Nephron progenitor cell (in vitro differentiated cells): ENCODE data around the gene SLC27A4.

Source experiments
- DNase-seq: peaks from one replicate; pipeline ENCODE4 v3.0.0; 2021
- H3K27ac Mint-ChIP-seq: 2 replicates; pipeline ENCODE4 v1.8.0; 2021; ENCODE audit warnings: mild to moderate bottlenecking, moderate library complexity, mixed read lengths
- H3K27me3 Mint-ChIP-seq: 2 replicates; pipeline ENCODE4 v1.8.0; 2021; ENCODE audit warnings: mild to moderate bottlenecking, low read depth, mixed read lengths; ENCODE audit not compliant: poor library complexity
- H3K36me3 Mint-ChIP-seq: 2 replicates; pipeline ENCODE4 v1.8.0; 2021; ENCODE audit warnings: low read depth, mixed read lengths
- H3K4me1 Mint-ChIP-seq: 2 replicates; pipeline ENCODE4 v1.8.0; 2021; ENCODE audit warnings: mixed read lengths
- H3K4me3 Mint-ChIP-seq: 2 replicates; pipeline ENCODE4 v1.8.0; 2021; ENCODE audit warnings: mild to moderate bottlenecking, moderate library complexity, mixed read lengths
- H3K9me3 Mint-ChIP-seq: 2 replicates; pipeline ENCODE4 v1.8.0; 2021; ENCODE audit warnings: mild to moderate bottlenecking, moderate library complexity, mixed read lengths
- CTCF ChIP-seq: fragments of 200-600 bp; sonication (generic); IDR thresholded peaks from 2 replicates; pipeline ENCODE4 v1.5.0; 2021; ENCODE audit warnings: antibody characterized with exemption

Gene SLC27A4

GRCh38 chr9:128406848-128407391, 66.6 kb downstream of the SLC27A4 start:
- Mint-ChIP-seq H3K27ac (no peak overlapping the region), H3K9me3 (no peaks in the 10 kb centered on the region), H3K4me3 (no peak overlapping the region), H3K4me1 (peaks cover 43% of the 10 kb centered on the region), H3K36me3 (no peaks in the 10 kb centered on the region), H3K27me3 (peaks cover 14% of the 10 kb centered on the region)
- no peak for TF ChIP-seq CTCF
- DNase-seq: no peak

GRCh38 chr9:128408963-128409431, 68.7 kb downstream of the SLC27A4 start:
- Mint-ChIP-seq H3K9me3 (no peaks in the 10 kb centered on the region), H3K4me1 (peaks cover 47% of the 10 kb centered on the region), H3K27ac (peak overlapping the region; percentile 97), H3K36me3 (no peaks in the 10 kb centered on the region), H3K27me3 (peaks cover 9% of the 10 kb centered on the region), H3K4me3 (peak overlapping the region; percentile 72)
- peak; percentile 52 for DNase-seq
- no peak for TF ChIP-seq CTCF

GRCh38 chr9:128409450-128409849, 69.1 kb downstream of the SLC27A4 start:
- H3K4me1 Mint-ChIP-seq: peaks cover 49% of the 10 kb centered on the region
- no peaks in the 10 kb centered on the region for H3K36me3 Mint-ChIP-seq
- H3K27ac Mint-ChIP-seq: no peak overlapping the region
- TF ChIP-seq CTCF: no peak
- DNase-seq: no peak
- peaks cover 9% of the 10 kb centered on the region for H3K27me3 Mint-ChIP-seq
- H3K9me3 Mint-ChIP-seq: no peaks in the 10 kb centered on the region
- H3K4me3 Mint-ChIP-seq: no peak overlapping the region

- Mint-ChIP-seq H3K4me3 (no peak overlapping the region), H3K27ac (no peak overlapping the region), H3K27me3 (peaks cover 9% of the 10 kb centered on the region), H3K36me3 (no peaks in the 10 kb centered on the region), H3K9me3 (no peaks in the 10 kb centered on the region), H3K4me1 (peaks cover 52% of the 10 kb centered on the region)
- no peak for DNase-seq
- no peak for TF ChIP-seq CTCF
Observed at GRCh38 chr9:128409978-128410377, 69.7 kb downstream of the SLC27A4 start.
